ENCODE data around the gene FYN. TPM values are rescaled to one million over a fixed set of nuclear protein-coding genes. Genes with fewer than 3 reads are reported as not detected.

FYN gene
- total and polyA plus RNA-seq, 2 of the 13 experiments (the other 11 are each of a cell fraction or from before 2014, with no cell fraction given): 15.5 to 24.6 TPM

DNA sequence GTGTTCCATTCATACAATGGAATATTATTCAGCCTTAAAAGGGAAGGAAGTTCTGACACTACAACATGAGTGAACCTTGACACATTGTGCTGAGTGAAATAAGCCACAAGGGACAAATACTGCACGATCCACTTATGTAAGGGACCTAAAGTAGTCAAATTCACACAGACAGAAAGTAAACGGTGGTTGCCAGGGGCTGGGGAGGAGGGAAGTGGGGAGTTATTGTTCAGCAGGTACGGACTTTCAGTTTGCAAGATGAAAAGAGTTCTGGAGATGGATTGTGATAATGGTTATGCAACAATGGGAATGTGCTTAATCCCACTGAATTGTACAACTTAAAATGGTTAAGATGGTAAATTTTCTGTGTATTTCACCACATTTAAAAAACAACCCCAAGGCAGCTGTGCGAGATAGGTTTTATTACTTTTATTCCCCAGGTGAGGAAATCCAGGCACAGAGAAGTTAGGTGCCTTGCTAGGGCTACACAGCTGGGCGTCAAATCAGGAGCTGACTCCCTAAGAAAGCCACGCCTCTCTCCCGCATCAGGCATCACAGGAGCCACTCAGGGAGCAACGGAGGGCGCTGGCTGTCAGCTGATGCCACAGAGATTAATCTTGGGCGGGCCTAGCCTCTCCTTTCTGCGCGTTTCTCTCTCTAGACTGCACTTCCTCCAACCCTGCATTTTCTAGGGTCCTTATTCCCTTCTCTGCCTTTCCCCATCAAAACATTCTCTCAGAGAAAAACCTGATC is 258.2 kb downstream of the FYN start (continued):
- TF ChIP-seq, protein P1, sequence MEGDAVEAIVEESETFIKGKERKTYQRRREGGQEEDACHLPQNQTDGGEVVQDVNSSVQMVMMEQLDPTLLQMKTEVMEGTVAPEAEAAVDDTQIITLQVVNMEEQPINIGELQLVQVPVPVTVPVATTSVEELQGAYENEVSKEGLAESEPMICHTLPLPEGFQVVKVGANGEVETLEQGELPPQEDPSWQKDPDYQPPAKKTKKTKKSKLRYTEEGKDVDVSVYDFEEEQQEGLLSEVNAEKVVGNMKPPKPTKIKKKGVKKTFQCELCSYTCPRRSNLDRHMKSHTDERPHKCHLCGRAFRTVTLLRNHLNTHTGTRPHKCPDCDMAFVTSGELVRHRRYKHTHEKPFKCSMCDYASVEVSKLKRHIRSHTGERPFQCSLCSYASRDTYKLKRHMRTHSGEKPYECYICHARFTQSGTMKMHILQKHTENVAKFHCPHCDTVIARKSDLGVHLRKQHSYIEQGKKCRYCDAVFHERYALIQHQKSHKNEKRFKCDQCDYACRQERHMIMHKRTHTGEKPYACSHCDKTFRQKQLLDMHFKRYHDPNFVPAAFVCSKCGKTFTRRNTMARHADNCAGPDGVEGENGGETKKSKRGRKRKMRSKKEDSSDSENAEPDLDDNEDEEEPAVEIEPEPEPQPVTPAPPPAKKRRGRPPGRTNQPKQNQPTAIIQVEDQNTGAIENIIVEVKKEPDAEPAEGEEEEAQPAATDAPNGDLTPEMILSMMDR (CRISPR knock-in tag; IDR thresholded peaks at IDR 0.05): no peak
- TF ChIP-seq, protein P2, sequence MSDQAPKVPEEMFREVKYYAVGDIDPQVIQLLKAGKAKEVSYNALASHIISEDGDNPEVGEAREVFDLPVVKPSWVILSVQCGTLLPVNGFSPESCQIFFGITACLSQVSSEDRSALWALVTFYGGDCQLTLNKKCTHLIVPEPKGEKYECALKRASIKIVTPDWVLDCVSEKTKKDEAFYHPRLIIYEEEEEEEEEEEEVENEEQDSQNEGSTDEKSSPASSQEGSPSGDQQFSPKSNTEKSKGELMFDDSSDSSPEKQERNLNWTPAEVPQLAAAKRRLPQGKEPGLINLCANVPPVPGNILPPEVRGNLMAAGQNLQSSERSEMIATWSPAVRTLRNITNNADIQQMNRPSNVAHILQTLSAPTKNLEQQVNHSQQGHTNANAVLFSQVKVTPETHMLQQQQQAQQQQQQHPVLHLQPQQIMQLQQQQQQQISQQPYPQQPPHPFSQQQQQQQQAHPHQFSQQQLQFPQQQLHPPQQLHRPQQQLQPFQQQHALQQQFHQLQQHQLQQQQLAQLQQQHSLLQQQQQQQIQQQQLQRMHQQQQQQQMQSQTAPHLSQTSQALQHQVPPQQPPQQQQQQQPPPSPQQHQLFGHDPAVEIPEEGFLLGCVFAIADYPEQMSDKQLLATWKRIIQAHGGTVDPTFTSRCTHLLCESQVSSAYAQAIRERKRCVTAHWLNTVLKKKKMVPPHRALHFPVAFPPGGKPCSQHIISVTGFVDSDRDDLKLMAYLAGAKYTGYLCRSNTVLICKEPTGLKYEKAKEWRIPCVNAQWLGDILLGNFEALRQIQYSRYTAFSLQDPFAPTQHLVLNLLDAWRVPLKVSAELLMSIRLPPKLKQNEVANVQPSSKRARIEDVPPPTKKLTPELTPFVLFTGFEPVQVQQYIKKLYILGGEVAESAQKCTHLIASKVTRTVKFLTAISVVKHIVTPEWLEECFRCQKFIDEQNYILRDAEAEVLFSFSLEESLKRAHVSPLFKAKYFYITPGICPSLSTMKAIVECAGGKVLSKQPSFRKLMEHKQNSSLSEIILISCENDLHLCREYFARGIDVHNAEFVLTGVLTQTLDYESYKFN (CRISPR knock-in tag; conservative IDR thresholded peaks at IDR 0.05): peak; percentile 68
- TF ChIP-seq CREM (IDR thresholded peaks at IDR 0.05) (no peak), CREM (CRISPR knock-in tag; IDR thresholded peaks at IDR 0.05) (no peak), IKZF1 (IDR thresholded peaks at IDR 0.05) (no peak), BCL6 (CRISPR knock-in tag; IDR thresholded peaks at IDR 0.05) (0 out of 2 replicates have a peak, but pooled peaks have one; percentile 29), MLLT10 (CRISPR knock-in tag; IDR thresholded peaks at IDR 0.05) (no peak), SOX5 (CRISPR knock-in tag; IDR thresholded peaks at IDR 0.05; ENCODE audit: borderline replicate concordance) (peak; percentile 82), HDAC2 (CRISPR knock-in tag; IDR thresholded peaks at IDR 0.05) (peak; percentile 26; the same call in 1 of the 2 replicates), BORCS8-MEF2B (CRISPR knock-in tag; IDR thresholded peaks at IDR 0.05) (no peak)
- TF ChIP-seq, protein P3, sequence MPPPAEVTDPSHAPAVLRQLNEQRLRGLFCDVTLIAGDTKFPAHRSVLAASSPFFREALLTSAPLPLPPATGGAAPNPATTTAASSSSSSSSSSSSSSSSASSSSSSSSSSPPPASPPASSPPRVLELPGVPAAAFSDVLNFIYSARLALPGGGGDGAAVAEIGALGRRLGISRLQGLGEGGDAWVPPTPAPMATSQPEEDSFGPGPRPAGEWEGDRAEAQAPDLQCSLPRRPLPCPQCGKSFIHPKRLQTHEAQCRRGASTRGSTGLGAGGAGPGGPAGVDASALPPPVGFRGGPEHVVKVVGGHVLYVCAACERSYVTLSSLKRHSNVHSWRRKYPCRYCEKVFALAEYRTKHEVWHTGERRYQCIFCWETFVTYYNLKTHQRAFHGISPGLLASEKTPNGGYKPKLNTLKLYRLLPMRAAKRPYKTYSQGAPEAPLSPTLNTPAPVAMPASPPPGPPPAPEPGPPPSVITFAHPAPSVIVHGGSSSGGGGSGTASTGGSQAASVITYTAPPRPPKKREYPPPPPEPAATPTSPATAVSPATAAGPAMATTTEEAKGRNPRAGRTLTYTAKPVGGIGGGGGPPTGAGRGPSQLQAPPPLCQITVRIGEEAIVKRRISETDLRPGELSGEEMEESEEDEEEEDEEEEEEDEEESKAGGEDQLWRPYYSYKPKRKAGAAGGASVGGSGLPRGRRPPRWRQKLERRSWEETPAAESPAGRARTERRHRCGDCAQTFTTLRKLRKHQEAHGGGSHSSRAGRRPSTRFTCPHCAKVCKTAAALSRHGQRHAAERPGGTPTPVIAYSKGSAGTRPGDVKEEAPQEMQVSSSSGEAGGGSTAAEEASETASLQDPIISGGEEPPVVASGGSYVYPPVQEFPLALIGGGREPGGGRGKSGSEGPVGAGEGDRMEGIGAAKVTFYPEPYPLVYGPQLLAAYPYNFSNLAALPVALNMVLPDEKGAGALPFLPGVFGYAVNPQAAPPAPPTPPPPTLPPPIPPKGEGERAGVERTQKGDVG (CRISPR knock-in tag; IDR thresholded peaks at IDR 0.05; ENCODE audit: borderline replicate concordance): no peak
- TF ChIP-seq, protein P4, sequence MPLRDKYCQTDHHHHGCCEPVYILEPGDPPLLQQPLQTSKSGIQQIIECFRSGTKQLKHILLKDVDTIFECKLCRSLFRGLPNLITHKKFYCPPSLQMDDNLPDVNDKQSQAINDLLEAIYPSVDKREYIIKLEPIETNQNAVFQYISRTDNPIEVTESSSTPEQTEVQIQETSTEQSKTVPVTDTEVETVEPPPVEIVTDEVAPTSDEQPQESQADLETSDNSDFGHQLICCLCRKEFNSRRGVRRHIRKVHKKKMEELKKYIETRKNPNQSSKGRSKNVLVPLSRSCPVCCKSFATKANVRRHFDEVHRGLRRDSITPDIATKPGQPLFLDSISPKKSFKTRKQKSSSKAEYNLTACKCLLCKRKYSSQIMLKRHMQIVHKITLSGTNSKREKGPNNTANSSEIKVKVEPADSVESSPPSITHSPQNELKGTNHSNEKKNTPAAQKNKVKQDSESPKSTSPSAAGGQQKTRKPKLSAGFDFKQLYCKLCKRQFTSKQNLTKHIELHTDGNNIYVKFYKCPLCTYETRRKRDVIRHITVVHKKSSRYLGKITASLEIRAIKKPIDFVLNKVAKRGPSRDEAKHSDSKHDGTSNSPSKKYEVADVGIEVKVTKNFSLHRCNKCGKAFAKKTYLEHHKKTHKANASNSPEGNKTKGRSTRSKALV (CRISPR knock-in tag; IDR thresholded peaks at IDR 0.05): no peak
- TF ChIP-seq, protein P5, sequence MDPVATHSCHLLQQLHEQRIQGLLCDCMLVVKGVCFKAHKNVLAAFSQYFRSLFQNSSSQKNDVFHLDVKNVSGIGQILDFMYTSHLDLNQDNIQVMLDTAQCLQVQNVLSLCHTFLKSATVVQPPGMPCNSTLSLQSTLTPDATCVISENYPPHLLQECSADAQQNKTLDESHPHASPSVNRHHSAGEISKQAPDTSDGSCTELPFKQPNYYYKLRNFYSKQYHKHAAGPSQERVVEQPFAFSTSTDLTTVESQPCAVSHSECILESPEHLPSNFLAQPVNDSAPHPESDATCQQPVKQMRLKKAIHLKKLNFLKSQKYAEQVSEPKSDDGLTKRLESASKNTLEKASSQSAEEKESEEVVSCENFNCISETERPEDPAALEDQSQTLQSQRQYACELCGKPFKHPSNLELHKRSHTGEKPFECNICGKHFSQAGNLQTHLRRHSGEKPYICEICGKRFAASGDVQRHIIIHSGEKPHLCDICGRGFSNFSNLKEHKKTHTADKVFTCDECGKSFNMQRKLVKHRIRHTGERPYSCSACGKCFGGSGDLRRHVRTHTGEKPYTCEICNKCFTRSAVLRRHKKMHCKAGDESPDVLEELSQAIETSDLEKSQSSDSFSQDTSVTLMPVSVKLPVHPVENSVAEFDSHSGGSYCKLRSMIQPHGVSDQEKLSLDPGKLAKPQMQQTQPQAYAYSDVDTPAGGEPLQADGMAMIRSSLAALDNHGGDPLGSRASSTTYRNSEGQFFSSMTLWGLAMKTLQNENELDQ (CRISPR knock-in tag; IDR thresholded peaks at IDR 0.05; ENCODE audit: borderline replicate concordance): no peak

Data from HepG2 (cell line).